NCI-H1417 (cell line): ENCODE data around the gene KREMEN2.
"Not testable (repeated sequence)": the region's sequence is repeated elsewhere in the genome, so short reads cannot be mapped to it uniquely, and the experiment has no call there.

Source experiments
- DNase-seq, 3 experiments: peaks; one replicate each; lab custom pipeline; 2025; lab: John Stamatoyannopoulos, UW

KREMEN2 gene, protein sequence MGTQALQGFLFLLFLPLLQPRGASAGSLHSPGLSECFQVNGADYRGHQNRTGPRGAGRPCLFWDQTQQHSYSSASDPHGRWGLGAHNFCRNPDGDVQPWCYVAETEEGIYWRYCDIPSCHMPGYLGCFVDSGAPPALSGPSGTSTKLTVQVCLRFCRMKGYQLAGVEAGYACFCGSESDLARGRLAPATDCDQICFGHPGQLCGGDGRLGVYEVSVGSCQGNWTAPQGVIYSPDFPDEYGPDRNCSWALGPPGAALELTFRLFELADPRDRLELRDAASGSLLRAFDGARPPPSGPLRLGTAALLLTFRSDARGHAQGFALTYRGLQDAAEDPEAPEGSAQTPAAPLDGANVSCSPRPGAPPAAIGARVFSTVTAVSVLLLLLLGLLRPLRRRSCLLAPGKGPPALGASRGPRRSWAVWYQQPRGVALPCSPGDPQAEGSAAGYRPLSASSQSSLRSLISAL

DNA sequence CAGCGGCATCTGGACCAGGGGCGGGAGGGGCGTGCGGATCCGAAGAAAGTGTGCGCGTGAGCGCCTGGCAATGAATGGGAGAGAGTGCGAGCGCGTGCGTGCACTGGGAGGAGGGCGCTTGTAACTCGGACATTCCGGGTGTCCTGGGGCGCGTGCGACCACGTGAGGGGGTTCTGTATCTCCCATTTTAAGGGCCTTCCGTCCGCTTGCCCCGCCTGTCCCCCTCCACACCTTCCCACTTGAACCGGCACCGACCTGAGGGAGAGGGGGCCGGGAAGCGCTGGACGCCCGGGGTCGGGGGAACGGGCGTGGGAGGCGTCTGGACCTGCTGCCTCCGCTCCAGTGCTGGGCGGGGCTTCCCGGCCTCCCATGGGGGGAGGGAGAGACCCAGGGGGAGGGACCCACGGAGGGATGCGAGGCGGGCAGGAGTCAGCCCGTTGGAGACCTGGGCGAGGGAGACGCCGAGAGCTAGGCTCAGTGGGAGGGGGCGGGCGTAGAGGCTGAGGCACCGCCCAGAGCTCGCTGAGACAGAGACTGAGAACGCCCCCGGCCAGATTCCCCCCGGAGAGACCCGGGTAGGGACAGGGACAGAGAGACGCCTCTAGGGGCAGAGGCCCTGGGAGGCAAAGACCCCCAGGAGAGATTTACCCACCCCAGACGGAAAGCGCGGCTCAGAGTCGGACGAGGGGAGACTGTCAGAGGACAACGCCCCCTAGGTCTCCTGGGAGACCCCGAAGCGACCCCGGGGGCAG, at the start of gene KREMEN2:
Gene KREMEN2 (plus strand): TSS at position 553 of the 752 bp plus-strand sequence. CDS start 246 bp downstream, outside the sequence.
- DNase-seq: peak; percentile 61 to 72 (median 68)

DNA sequence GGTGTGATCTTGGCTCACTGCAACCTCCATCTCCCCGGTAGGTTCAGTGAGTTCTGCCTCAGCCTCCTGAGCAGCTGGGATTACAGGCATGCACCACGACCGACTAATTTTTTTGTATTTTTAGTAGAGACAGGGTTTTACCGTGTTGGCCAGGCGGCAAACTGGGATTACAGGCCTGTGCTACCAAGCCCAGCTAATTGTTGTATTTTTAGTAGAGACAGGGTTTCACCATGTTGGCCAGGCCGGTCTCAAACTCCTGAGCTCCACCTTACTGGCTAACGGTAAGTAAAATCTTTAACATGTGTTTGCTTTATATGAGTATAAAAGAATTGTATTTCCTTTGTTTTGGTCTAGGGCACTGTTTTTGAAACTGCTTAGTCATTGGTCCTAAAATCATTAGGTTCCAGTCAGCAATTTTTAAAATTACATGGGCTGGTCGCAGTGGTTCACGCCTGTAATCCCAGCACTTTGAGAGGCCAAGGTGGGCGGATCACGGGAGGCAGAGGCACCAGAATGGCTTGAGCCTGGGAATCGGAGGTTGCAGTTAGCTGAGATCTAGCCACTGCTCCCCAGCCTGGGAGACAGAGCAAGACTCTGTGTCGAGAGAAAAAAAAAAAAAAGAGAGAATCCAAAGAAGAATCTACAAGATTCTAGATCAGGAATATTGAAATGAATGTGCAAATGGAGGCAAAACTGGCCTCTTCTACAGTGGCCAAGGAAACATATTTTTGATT, 48.7 kb upstream of the KREMEN2 start:
- no peak for DNase-seq

DNA sequence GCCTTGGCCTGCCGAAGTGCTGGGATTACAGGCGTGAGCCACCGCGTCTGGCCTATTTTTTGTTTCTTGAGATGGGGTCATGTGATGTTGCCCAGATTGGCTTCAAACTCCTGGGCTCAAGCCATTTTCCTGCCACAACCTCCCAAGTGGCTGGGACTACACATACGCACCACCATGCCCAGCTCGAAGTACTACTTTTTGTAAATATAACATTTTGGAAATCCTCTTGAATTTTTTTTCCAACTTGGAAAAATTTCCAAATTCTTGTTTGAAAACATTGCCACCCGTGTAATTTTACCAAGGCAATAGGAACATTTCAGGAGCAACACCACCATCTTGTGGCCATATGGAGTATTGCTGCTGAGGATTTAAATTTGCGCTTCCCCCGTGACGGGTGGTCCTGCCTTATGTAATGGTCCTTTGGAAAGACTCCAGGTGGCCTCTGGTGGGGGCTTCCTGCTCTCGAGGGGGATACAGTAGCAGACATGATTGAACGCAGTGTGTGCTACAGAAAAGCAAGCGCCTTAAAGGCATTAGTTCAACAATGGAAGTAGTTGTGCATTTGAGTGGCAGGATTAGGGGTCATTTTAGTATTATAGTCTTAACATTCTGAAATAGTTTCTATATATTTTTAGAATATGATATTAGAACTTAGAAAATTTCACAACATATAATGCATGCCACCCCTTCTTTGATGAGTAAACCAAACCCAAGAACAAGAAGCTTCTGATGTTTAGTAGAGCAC, 44.4 kb upstream of the KREMEN2 start:
- peak; percentile 47 to 89 (median 81) for DNase-seq

DNA sequence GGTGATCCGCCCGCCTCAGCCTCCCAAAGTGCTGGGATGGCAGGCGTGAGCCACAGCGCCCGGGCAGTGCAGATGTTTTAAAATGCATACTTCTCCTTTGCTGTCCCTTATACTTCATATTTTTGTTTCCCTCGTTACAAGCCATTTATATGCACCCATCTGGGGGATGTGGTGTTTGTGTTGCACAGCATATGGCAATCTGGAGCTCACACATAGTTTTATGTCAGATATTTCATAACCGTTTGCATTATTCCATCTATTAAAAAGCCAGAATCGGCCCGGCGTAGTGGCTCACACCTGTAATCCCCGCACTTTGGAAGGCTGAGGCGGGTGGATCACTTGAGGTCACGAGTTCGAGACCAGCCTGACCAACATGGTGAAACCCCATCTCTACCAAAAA, 40.6 kb upstream of the KREMEN2 start:
- DNase-seq: no peak

DNA sequence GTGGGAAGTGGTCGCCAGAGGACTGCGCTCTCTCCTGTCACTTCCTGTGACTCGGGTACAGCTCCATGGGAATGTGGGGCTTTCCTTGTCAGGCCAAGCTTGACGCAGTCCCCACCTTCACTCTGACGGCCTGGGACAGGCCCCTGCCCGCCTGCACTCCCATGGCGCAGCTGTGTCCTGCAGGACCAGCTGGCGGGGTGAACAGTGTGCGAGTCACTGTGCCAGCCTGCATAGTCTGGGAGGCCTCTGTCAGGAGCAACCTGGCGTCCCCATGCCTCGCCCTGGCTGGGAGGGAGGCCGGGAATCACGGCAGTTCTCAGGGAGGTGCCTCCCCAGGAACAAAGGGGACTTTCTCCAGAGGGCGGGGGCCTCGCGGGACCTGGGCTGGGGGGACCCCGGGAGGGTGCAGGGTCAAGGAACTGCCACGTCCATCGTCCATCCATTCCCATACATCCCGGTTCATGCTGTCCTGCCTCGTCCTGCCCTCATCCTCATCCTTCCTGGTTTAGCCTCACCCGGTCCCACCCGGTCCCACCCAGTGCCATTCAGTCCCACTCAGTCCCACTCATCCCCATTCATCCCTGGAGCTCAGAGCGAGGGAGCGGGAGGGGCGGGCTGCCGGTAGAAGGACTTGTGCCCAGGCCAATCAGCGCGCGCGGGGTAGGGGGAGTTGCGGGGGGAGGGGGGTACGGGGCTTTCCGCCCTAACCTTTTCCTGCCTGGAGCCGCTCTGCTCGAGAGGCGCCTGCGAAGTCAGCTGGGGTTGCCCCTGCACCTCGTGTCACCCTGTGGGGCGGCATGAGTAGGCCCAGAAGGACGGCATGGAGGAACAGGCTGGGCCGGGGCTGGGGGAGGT, 38.9 kb upstream of the KREMEN2 start:
- DNase-seq: no peak

DNA sequence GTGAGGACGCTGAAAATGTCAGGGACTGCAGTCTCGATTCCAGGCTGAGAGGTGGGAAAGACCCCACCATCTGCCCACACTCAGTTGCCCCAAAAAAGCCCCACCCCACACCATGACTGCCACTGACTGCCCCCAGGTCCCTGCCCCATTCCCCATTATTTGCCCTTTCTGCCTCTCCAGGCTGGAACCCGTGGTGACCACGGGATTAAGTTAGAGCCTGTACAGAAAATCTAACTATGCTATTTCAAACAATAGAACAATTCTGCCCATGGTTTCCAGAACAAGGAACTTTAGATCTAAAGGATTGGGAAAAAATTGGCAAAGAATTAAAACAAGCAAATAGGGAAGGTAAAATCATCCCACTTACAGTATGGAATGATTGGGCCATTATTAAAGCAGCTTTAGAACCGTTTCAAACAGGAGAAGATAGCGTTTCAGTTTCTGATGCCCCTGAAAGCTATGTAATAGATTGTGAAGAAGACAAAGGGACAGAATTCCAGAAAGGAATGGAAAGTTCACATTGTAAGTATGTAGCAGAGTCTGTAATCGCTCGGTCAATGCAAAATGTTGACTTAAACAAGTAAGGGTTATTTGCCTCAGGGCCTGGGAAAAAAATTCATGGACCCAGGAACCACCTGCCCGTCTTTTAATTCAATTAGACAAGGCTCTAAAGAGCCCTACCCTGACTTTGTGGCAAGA, 38.0 kb upstream of the KREMEN2 start:
- peak in 2 of 3 experiments; percentile 61 to 63 for DNase-seq

DNA sequence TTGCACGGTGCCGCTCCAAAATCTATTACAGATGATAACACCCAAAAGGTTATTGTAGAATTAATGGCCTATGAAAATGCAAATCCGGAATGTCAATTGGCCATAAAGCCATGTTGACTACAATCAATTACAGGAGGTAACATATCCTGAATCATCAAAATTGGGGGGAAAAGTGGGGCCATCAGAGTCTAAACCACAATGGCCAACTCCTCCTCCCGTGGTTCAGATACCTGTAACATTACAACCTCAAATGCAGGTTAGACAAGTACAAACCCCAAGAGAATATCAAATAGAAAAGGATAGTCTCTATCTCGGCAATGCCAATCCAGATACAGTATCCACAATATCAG, 37.5 kb upstream of the KREMEN2 start:
- peak in 1 of 3 experiments; percentile 63 for DNase-seq

DNA sequence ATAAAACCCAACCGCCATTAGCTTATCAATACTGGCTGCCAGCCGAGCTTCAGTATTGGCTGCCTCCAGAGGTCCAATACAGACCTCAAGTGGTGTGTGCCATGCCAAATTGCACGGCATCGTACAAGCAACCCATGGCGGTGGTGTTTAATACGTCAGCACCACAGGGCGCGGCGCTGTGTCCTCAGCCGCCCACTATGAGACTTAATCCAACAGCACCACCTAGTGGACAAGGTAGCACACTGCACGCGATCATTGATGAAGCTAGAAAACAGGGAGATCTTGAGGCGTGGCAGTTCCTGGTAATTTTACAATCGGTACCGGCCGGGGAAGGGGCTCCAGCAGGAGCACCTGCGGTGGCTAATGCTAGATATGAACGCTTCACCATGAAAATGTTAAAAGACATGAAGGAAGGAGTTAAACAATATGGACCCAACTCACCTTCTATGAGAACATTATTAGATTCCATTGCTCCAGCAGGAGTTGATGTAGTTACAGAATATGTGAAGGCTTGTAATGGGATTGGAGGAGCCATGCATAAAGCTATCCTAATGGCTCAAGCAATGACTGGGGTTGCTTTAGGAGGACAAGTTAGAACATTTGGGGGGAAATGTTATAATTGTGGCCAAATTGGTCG, 36.9 kb upstream of the KREMEN2 start:
- peak; percentile 81 to 99 (median 93) for DNase-seq

DNA sequence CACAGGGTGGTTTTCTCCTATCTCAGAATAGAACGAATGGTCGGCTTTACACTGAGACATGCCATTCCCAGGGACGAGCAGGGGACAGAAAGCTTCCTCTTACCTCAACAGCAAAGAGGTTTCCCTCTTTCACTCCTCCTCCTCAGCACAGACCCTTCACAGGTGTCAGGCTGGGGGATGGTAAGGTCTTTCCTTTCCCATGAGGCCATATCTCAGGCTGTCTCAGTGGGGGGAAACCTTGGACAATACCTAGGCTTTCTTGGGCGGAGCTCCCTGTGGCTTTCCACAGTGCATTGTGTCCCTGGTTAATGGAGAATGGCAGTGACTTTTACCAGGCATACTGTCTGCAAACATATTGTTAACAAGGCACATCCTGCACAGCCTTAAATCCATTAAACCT, 35.9 kb upstream of the KREMEN2 start:
- DNase-seq: not testable (repeated sequence)

DNA sequence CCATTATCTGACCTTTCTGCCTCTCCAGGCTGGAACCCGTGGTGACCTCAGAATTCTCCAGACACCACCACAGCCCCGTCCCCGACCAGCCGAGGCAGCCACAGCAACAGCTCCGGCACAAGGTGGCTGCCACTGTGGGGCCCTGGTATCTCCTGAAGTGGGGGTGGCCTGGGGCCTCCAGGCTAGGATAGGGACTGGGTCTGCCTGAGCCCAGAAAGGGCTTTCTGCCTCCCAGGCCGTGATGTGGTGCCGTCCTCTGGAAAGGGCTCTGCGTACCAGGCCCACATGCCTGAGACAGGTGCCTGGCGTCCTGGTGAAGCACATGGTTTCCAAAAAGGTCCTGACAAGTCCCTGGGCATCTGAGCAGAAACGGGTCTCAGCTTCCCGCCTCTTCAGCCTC, 35.3 kb upstream of the KREMEN2 start:
- no peak for DNase-seq

DNA sequence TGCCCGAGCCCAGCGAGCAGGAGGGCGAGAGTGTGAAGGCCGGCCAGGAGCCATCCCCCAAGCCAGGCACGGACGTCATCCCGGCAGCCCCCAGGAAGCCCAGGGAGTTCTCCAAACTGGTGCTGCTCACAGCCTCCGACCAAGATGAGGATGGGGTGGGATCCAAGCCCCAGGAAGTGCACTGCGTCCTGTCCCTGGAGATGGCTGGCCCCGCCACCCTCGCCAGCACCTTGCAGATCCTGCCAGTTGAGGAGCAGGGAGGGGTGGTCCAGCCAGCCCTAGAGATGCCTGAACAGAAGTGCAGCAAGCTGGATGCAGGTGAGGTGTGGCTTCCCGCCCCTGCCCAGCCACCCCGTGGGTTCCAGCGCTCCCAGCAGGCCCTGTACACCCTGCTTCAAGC, 34.4 kb upstream of the KREMEN2 start:
- DNase-seq: no peak

DNA sequence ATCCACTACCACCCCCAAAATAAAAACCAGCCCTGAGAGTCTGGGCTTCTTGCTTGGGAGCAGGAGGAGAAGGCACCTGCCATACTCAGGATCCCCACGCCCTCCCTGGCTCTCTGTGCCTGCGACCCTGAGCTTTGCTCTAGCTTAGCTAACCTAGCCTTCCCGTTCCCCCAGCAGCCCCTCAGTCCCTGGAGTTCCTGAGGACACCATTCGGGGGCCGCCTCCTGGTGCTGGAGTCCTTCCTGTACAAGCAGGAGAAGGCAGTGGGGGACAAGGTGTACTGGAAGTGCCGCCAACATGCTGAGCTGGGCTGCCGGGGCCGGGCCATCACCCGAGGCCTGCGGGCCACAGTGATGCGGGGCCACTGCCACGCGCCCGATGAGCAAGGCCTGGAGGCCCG, 33.8 kb upstream of the KREMEN2 start:
- no peak for DNase-seq

DNA sequence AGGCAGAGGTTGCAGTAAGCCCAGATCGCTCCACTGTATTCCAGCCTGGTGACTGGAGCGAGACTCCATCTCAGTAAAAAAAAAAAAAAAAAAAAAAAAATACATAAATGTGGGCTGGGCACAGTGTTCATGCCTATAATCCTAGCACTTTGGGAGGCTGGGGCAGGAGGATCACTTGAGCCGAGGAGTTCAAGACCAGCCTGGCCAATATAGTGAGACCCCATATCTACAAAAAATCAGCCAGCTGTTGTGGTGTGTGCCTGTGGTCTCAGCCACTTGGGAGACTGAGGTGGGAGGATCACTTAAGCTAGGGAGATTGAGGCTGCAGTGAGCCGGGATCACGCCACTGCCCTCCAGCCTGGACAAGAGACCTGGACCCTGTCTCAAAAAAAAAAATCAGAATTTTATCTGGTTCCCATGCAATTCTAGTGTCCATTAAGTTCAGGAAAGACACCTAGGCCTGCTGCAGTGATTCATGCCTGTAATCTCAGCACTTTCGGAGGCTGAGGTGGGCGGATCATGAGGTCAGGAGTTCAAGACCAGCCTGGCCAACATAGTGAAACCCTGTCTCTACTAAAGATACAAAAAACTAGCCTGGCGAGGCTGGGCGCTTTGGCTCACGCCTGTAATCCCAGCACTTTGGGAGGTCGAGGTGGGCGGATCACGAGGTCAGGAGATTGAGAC, 32.7 kb upstream of the KREMEN2 start:
- DNase-seq: not testable (repeated sequence)

DNA sequence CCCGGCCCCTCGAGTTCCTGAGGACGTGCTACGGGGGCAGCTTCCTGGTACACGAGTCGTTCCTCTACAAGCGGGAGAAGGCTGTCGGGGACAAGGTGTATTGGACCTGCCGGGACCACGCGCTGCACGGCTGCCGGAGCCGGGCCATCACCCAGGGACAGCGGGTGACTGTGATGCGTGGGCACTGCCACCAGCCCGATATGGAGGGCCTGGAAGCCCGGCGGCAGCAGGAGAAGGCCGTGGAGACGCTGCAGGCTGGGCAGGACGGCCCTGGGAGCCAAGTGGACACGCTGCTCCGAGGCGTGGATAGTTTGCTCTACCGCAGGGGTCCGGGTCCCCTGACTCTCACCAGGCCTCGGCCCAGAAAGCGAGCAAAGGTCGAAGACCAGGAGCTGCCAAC, 30.9 kb upstream of the KREMEN2 start:
- no peak for DNase-seq

DNA sequence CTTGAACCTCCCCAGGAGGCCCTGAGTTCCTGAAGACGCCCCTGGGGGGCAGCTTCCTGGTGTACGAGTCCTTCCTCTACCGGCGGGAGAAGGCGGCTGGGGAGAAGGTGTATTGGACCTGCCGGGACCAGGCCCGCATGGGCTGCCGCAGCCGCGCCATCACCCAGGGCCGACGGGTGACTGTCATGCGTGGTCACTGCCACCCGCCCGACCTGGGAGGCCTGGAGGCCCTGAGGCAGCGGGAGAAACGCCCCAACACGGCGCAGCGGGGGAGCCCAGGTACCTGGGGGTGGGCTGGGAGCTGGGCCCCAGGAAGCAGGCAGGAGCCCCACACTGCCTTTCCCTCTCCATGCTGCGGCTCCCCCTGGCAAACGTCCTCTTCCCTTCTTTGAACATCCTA, 30.4 kb upstream of the KREMEN2 start:
- DNase-seq: no peak

DNA sequence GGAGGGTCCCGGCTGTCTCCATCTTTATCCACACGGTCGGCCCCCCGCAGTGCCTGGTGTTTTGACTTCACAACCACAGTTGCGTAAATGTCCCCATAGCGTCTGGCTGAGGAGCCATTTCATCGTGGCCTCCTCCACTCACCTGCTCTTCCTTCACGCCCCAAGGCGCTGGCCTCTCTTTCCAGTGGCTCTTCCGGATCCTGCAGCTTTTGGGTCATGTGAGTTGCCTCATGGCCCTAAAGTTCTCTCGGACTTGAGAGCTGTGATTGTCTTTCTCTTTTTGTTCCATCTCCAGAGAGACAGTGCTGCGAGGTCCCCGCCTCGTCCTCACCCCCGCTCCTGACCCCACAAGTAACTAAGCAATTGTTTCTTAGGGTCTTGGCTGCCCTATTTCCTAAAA, 29.6 kb upstream of the KREMEN2 start:
- no peak for DNase-seq

DNA sequence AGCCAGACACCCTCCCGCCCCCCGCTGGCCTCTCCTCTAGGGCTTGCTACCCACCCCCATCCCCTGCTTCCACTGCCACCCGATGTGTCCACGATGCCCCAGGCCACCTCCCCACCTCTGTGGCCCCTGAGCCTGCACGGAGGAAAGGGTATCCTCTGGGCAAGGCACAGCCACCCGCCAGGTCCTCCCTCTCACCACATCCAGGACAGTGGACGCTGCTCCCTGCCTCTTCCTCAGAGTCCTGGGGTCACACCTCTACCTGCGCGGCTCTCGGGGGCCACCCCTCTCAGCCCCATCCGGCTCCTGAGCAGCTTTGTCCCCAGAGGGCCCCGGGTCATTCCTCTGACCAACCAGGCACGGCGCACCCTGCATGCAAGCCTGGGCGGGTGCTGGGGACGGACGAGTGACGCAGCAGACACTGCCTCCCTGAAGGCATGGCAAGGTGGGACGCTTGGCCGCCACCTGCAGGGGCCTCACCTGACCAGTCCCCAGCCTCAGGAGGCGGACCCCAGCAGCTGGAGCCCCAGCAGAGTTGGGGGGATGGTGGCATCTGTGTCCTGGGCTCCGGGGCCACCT, 27.6 kb upstream of the KREMEN2 start:
- DNase-seq: no peak

DNA sequence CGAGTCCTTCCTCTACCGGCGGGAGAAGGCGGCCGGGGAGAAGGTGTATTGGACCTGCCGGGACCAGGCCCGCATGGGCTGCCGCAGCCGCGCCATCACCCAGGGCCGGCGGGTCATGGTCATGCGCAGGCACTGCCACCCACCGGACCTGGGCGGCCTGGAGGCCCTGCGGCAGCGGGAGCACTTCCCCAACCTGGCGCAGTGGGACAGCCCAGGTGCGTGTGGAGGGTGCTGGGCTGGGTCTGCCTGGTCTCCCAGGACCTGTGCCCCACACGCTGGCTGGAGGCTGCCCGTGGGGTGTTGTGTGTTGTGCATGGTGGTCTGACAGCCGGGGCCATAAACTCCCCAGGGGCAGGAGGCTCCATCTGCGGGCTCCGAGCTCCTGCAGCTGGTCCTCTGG, 26.9 kb upstream of the KREMEN2 start:
- no peak for DNase-seq

DNA sequence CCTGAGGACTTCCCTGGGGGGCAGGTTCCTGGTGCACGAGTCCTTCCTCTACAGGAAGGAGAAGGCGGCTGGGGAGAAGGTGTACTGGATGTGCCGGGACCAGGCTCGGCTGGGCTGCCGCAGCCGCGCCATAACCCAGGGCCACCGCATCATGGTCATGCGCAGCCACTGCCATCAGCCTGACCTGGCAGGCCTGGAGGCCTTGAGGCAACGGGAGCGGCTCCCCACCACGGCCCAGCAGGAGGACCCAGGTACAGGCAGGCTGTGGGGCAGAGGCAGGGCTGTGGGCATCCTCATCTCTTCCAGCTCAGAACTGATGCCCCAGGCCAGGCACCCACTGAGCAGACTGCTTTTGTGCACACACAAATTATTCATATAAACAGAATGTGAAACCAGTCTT, 25.9 kb upstream of the KREMEN2 start:
- DNase-seq: no peak
